HG03064 (cell line): ENCODE measurements around the gene ARHGAP27.
"Not testable (repeated sequence)": the region's sequence is repeated elsewhere in the genome, so short reads cannot be mapped to it uniquely, and the experiment has no call there.

ENCODE experiments used
- ATAC-seq: cut with Tn5 transposase; IDR thresholded peaks from one replicate; pipeline ENCODE4 v1.9.1; 2021; ENCODE audit warnings: low read depth; ENCODE audit not compliant: unreplicated experiment

ARHGAP27 gene, protein sequence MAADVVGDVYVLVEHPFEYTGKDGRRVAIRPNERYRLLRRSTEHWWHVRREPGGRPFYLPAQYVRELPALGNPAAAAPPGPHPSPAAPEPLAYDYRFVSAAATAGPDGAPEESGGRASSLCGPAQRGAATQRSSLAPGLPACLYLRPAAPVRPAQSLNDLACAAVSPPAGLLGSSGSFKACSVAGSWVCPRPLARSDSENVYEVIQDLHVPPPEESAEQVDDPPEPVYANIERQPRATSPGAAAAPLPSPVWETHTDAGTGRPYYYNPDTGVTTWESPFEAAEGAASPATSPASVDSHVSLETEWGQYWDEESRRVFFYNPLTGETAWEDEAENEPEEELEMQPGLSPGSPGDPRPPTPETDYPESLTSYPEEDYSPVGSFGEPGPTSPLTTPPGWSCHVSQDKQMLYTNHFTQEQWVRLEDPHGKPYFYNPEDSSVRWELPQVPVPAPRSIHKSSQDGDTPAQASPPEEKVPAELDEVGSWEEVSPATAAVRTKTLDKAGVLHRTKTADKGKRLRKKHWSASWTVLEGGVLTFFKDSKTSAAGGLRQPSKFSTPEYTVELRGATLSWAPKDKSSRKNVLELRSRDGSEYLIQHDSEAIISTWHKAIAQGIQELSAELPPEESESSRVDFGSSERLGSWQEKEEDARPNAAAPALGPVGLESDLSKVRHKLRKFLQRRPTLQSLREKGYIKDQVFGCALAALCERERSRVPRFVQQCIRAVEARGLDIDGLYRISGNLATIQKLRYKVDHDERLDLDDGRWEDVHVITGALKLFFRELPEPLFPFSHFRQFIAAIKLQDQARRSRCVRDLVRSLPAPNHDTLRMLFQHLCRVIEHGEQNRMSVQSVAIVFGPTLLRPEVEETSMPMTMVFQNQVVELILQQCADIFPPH

DNA sequence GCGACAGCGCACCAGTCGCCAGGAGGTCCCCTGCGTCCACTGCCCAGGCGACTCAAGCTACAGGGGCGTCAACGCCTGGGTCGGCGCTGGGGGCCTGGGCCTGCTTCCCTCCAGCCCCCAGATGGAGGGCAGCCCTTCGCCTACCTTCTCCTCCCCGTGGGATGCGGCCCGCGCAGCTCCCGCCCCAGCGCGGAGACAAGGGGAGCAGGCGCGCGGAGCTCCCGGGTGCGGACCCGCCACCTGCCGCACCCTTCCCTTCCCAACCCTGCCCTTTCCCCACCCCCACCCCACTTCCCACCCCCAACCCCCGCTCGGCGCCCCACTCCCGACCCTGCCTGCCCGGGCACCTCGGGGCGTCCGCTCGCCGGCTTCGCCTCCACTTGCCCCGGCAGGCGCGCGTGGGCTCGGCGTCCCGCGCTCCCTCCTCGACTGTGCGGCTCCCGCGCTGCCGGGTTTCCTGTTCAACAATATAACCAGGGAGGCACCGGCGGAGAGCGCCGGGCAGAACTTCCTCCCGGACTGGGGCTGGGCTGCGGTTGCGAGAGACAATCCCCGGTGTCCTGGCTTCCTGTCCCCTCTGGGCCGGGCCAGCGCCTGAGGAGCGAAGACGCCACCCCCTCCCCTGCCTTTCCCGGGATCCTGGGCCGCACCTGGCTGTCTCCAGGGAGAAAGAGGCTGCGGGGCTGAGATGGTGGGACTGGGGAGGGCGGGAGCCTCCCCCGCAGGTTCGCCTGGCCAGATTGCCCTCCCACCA is at the start of gene ARHGAP27:
ARHGAP27 (minus strand) TSS at position 466 of the 754 bp plus-strand sequence. CDS start 2,591 bp downstream, outside the sequence.
- ATAC-seq, result no peak

DNA sequence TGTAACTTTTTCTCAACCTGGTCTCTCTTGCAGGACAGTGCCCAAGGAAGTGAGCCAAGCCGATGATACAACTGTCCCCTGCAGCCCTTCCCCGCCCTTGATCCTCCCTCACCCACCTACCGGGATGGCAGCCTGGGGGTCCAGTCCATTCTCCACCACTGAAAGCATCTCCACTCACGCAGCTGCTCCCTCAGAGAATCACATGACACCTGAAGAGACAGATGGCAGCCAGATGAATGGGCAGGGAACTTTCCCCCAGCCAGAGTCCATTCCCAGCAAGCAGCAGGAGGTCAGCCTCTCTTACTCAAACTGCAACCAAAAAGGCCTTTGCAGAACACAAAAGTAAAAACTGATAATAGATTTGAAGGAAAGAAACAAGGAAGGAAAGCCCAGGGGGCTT is 49.6 kb upstream of the ARHGAP27 start:
- not testable (repeated sequence) for ATAC-seq

DNA sequence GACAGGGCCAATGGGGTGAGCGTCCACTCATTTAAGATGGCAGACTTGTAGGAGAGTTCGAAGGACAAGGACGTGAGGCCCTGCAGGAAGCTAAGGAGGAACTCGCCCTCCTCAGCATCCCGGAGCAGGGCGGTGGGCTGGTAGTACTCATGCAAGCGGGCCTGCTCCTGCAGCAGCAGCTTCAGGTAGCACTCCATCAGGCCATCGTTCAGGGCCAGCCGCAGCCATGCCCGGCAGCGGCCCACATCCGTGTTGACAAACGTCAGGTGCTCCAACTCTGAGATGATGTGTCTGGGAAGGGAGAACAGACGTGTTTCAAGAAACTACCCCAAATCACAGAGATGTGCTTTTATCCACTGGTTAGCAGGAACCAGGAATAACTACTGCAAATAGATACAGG is 42.8 kb upstream of the ARHGAP27 start:
- ATAC-seq, result not testable (repeated sequence)

DNA sequence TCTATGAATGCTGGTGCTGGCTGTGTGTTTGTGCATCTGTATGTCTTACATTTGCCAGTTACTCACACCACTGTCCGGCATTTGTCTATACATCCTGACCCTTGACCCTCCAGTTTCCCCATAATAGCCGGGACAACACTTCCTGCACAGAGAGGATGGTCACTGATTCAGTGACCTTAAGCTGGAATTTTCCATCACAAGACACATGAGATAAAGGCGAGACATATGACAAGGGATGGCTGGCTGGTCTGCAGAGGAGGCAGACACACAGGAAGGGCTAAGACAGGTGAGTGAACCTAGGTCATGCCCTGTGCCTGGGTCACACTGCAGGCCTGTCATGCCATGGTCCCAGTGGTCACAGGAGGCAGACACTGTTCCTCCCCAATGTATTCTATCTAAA is 39.6 kb upstream of the ARHGAP27 start:
- ATAC-seq, result not testable (repeated sequence)

DNA sequence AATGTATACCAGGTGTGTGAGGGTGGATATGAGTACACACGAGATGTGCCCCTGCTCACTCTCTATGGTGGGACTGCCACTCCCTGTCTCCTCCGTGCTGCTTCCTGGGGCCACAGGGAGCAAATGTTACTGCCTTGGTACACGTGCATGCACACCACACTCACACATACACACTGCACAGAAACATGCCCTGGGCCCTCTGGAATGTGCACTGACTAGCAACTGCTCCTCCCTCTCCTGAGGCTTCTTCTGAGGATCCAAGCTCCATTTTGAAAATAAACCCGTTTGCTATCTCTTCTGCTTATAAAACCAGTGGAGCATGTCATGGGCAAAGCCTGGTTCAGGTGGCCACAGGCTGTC is 36.5 kb upstream of the ARHGAP27 start:
- not testable (repeated sequence) for ATAC-seq

DNA sequence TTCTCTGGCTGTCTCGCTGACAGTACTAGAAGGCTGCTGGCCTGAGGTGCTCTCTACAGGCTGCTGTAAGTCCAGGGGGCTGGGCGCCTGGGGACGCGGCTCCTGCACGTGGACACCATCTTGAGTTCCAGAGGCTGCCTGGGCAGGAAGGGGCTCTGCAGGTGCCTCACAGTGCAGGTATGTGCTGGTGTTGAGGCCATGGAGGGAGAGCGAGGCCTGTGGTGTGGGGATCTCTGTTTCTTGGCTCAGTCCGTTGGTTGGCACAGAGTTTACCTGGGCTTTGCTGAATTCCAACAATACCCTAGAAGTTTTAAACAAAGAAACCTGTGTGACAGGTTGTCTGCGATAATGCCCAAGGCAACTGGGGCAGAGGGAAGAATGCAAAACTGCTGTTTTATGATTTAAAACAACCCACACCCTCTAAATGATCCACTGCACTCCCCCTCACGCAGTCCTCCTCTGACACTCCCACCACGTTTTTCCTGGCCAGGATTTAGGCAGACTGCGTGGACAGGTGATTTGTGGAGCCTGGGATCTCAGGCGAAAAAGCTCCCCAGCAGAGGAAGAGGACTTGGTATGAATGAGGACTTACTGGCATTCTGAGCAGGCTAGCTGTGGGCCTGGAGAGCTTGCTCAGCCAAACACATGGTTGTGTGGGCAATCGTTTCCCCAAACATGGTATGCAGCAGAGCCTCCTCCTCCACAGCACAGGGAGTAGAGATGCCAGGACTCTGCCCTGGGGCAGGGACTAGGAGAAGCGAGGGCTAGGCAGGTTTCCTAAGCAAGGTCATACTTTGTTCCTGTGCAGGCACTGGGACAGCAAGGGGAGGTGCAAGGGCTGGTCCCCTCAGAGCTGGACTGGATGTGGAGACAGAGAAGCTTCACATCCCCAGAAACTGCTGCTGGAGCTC is 35.9 kb upstream of the ARHGAP27 start:
- not testable (repeated sequence) for ATAC-seq

DNA sequence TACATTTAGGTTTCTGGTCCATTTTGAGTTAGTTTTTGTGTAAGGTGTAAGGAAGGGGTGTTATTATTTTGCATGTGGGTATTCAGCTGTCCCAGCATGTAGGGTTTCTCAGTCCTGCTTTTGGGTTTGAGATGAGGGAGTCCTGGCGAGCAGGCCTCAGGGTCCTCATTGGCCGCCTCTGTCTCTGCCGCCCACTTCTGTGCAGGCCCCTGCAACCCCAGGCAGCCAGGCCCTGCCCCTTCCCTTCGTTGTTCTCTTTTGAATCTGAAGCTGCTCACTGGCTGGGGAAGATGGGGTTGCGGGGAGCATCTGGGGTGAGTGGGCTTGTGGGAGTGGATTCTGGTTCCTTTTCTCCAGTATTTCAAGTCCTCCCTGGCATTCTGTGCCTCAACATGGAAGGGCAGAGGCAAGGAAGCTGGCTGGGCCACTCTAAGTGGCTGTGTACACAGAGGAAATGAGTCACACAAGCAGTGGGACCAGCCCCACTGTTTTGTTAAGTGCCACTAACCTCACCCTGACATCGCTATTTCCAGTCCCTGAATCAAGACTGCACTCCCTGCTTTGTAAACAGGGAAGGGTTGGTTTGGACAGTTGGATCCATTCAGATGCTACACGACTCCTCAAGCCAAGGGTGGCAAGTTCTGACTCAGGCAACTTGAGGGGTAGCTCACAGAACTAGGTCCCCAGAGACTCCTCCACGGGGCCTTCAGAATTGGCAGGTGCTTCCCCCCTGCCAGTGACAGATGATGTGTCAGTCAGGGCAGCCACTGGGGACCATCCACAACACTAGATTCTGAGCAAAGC is 29.1 kb upstream of the ARHGAP27 start:
- ATAC-seq, result peak; percentile 70

DNA sequence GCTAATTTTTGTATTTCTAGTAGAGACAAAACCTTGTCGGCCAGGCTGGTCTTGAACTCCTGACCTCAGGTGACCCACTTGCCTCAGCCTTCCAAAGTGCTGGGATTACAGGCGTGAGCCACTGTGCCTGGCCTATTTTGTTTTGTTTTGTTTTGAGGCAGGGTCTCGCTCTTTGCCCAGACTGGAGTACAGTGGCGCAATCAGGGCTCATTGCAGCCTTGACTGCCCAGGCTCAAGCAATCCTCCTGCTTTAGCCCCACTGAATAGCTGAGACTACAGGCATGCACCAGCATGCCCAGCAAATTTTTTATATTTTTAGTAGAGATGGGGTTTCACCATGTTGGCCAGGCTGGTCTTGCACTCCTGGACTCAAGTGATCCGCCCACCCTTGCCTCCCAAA is 27.8 kb upstream of the ARHGAP27 start:
- ATAC-seq, result not testable (repeated sequence)

DNA sequence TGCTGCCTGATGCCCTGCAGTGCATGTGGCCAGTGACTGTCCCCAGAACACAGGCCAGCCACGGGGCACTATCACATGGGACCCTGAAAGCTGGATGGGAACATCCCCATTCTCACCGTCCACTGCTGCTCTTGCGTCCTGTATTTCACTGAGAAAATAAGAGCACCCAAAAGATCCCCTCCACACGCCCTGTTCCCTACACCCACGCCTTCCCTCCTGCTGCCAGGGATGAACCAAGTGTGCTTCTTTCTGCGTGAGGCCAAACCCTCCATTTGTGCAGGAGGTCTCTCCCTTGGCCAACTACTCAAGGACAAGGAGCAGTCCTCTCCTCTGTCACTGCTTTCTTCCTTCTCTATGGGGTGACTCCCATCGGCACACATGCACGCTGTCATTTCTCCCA is 21.7 kb upstream of the ARHGAP27 start:
- not testable (repeated sequence) for ATAC-seq

DNA sequence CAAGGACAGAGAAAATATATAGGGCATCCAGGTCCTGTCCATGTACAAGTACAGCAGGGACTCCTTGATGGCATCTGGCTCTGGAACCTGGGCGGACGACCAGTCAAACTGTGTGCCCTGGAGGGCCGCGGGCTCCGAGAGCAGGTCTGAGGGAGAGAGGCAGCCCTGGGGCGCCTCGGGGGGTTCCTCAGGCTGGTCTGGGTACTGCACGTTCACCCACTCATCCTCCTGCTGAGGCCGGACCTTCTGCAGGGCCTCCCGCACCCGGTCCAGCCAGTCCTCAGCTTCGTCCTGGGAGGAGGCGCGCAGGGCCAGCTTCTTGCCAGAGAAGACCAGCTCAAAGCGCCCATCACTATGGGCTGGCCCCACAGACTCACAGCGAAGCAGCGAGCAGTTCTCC is 21.1 kb upstream of the ARHGAP27 start:
- ATAC-seq, result not testable (repeated sequence)

DNA sequence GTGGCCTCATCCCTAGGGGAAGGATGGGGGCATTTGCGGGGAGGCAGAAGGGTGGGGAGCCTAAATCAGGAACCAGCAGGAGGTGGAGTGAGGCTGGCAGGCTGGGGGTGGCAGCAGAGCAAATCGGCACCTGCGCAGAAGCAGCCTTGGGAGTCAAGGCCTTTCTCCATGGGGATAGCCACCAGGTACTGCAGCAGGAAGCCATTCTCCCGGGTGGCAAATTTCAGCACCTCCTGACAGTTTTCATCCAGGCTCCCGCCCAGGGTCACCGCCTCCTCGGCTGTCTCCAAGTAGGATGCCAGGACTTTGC is 20.5 kb upstream of the ARHGAP27 start:
- not testable (repeated sequence) for ATAC-seq

DNA sequence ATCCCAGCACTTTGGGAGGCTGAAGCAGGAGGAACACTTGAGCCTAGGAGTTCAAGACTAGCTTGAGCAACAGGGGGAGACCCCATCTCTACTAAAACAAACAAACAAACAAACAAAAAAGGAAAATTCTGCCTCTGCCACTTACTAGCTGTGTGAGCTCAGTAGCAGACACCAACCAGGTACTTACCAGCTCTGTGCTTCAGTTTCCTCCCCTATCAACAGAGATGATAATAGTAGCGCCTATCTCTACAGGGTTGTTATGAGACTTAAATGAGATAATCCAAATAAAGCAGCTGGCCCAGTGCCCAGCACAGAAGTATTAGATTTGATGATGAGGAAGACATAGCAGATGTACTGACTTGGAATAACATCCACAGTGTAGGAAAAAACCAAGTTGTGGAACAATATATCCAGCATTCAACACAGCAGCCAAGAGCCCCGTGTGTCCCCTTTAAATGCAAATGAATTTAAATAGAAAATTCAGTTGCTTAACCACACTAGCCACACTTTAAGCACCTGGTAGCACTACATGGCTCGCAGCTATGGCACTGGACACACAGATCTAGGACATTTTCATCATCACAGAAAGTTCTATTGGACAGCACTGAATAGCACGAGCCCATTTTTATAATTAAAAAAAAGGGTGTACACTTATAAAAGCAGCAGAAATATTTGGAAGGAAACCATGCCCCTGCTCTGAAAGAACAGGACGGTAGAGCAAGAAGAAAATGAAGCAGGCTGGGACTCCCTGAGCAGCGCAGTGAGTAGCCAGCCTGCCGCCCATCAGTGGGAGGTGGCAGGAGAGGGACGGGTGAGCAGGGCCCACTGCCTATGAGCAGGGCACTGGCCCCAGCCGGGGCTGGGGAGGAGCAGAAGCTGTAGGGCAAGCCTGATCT is 19.9 kb upstream of the ARHGAP27 start:
- ATAC-seq, result not testable (repeated sequence)

DNA sequence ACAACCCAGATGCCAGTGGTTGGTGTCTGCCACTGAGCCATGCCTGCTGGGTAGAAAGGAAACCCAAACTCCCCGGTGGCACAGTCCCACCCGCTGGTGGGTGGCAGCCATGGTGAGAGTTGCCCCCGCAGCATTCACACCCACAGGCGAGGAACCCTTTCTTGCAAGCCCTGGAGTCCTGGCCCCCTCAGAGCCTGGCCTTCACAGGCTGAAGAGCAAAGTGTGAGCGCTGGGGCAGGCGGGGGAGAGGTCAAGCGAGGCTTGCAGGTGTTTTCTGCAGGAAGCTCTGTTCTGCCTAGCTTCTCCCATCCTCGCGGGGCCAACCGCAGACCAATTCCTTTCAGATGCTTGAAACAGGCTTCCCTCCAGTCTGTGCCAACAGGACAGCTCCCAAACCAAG is 19.0 kb upstream of the ARHGAP27 start:
- not testable (repeated sequence) for ATAC-seq

DNA sequence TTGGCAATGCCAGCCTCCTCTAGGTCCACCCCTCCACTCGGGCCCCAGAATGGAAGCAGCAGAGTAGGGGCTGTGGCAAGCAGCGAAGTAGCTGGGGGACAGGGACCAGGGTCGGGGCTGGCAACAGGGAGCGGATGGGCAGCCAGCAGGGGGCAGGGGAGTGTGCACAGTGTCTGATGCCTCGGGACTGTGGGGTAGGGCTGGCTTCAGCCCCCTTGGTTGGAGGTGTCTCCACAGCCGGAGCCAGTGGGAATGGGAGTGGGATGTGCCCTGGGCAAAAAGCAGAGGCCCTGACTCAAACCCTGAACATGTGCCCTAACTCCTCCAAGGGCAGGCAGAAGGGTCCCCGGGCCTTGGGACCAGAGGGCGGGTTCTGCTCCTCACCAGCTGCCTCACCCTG is 18.5 kb upstream of the ARHGAP27 start:
- no peak for ATAC-seq

DNA sequence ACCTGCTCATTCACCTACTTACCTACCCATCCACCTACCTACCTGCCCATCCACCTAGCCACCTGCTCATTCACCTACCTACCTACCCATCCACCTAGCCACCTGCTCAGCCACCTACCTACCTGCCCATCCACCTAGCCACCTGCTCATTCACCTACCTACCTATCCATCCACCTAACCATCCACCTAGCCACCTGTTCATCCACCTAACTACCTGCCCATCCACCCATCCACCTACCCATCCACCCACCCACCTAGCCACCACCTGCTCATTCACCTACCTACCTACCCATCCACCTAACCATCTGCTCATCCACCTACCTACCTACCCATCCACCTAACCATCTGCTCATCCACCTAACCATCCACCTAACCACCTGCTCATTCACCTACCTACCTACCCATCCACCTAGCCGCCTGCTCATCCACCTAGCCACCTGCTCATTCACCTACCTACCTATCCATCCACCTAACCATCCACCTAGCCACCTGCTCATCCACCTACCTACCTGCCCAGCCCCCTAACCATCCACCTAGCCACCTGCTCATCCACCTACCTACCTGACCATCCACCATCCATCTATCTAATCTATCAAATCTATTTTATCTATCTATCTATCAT is 17.1 kb upstream of the ARHGAP27 start:
- ATAC-seq, result not testable (repeated sequence)

DNA sequence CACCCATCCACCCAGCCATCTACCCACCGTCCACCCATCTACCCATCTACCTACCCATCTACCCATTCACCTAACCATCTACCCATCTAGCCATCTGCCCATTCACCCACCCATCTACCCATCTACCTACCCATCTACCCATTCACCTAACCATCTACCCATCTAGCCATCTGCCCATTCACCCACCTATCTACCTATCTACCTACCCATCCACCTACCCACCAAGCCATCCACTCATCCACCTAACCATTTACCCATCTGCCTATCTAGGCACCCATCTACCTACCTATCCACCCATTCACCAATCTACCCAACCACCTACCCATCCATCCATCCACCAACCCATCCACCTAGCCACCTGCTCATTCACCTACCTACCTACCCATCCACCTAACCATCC is 16.6 kb upstream of the ARHGAP27 start:
- not testable (repeated sequence) for ATAC-seq

DNA sequence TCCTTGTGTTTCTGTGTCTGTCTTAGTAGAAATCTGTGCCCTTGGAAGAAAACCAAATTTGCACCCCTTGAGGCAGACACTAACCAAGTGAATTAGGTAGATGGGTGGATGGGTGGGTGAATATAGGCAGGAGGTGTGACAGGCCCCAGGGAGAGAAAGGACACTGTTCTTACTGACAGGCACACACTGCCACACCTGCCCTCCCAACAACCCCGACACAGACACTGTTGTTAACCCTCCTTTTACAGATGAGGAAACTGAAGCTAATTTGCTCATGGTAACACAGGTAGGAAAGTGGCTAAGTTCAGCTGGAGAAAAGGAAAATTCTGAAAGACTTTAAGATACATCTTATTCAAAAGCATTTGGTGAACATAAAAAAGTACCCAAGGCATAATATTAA is 15.8 kb upstream of the ARHGAP27 start:
- not testable (repeated sequence) for ATAC-seq

DNA sequence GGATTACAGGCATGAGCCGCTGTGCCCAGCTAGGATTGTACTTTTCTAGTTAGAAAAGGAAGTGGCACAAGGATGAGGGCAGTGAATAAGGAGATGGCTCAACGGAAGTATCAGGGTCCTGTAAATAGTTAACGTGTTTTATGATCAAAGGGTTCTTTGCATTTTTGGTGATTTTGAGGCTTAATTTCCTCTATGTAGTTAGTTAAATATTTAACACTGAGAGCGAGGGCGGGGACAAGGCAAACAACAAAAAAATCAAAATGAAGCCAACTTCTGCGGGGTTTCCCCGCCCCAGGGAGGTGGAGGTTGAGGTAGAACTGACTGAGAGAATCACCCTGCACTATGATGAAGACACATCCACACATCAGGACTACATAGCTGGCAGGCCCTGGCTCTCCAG is 15.4 kb upstream of the ARHGAP27 start:
- not testable (repeated sequence) for ATAC-seq
